Astrocyte (in vitro differentiated cells and primary cell): ENCODE data around the gene ZFP36L1. TPM values are rescaled to one million over a fixed set of nuclear protein-coding genes. Genes with fewer than 3 reads are reported as not detected.

Experiments
- DNase-seq: peaks from one replicate; pipeline ENCODE4 v3.0.0-alpha.2; 2010; ENCODE audit warnings: low read depth
- FAIRE-seq: peaks from 2 replicates; lab custom pipeline; 2011; peaks lifted over from hg19 to GRCh38; lab: Jason Lieb, UNC
- H2AFZ ChIP-seq: 2 replicates; pipeline ENCODE4 v1.6.0; 2012; ENCODE audit warnings: low read depth, low read length, inconsistent platforms
- H3K27ac ChIP-seq: 2 replicates; pipeline ENCODE4 v1.5.1; 2011; ENCODE audit warnings: low read depth, low read length, inconsistent platforms
- H3K27me3 ChIP-seq: 2 replicates; pipeline ENCODE4 v1.6.0; 2011; ENCODE audit warnings: low read length, inconsistent platforms; ENCODE audit not compliant: insufficient read depth
- H3K36me3 ChIP-seq: 2 replicates; pipeline ENCODE4 v1.5.1; 2011; ENCODE audit warnings: low read length, inconsistent platforms; ENCODE audit not compliant: insufficient read depth
- H3K4me1 ChIP-seq: 2 replicates; pipeline ENCODE4 v1.5.1; 2011; ENCODE audit warnings: low read length, inconsistent platforms; ENCODE audit not compliant: insufficient read depth
- H3K4me2 ChIP-seq: 2 replicates; pipeline ENCODE4 v1.6.0; 2012; ENCODE audit warnings: low read length, inconsistent platforms
- H3K4me3 ChIP-seq: 2 replicates; pipeline ENCODE4 v1.5.1; 2011; ENCODE audit warnings: low read depth, mild to moderate bottlenecking, low read length, inconsistent platforms; ENCODE audit not compliant: insufficient read depth
- H3K79me2 ChIP-seq: 2 replicates; pipeline ENCODE4 v1.6.0; 2012; ENCODE audit warnings: mild to moderate bottlenecking, low read length, inconsistent platforms; ENCODE audit not compliant: insufficient read depth
- H3K9ac ChIP-seq: 2 replicates; pipeline ENCODE4 v1.6.0; 2012; ENCODE audit warnings: mild to moderate bottlenecking, low read length, inconsistent platforms
- H3K9me3 ChIP-seq: 2 replicates; pipeline ENCODE4 v1.5.1; 2012; ENCODE audit warnings: low read depth, mild to moderate bottlenecking, low read length, inconsistent platforms; ENCODE audit not compliant: insufficient read depth
- H4K20me1 ChIP-seq: 2 replicates; pipeline ENCODE4 v1.6.0; 2012; ENCODE audit warnings: low read length, inconsistent platforms; ENCODE audit not compliant: insufficient read depth
- H3K27ac Mint-ChIP-seq: one replicate; pipeline ENCODE4 v1.8.0; 2021; ENCODE audit warnings: mild to moderate bottlenecking, mixed read lengths; ENCODE audit not compliant: unreplicated experiment
- H3K27me3 Mint-ChIP-seq: one replicate; pipeline ENCODE4 v1.8.0; 2021; ENCODE audit warnings: low read depth, mixed read lengths; ENCODE audit not compliant: unreplicated experiment
- H3K36me3 Mint-ChIP-seq: one replicate; pipeline ENCODE4 v1.8.0; 2021; ENCODE audit warnings: low read depth, mixed read lengths; ENCODE audit not compliant: unreplicated experiment
- H3K4me1 Mint-ChIP-seq: one replicate; pipeline ENCODE4 v1.8.0; 2021; ENCODE audit warnings: low read depth, mixed read lengths; ENCODE audit not compliant: unreplicated experiment
- H3K4me3 Mint-ChIP-seq: one replicate; pipeline ENCODE4 v1.8.0; 2021; ENCODE audit warnings: mild to moderate bottlenecking, moderate library complexity, mixed read lengths; ENCODE audit not compliant: unreplicated experiment
- H3K9me3 Mint-ChIP-seq: one replicate; pipeline ENCODE4 v1.8.0; 2021; ENCODE audit warnings: mild to moderate bottlenecking, mixed read lengths; ENCODE audit not compliant: unreplicated experiment
- EZH2 ChIP-seq: IDR thresholded peaks from 2 replicates; pipeline ENCODE4 v1.6.1; 2012; ENCODE audit warnings: mild to moderate bottlenecking, low read length, inconsistent platforms; ENCODE audit not compliant: insufficient read depth
- total RNA-seq: library from RNA; stranded (reverse); gene quantifications from 2 replicates; pipeline ENCODE4 v1.2.1, GENCODE V29; 2021
- TF ChIP-seq, protein P1 (sequence below): IDR thresholded peaks from 2 replicates; pipeline ENCODE4 v1.5.1; 2011; ENCODE audit warnings: low read depth, mild to moderate bottlenecking, inconsistent platforms, low read length, moderate library complexity; ENCODE audit not compliant: insufficient read depth

Gene ZFP36L1
- total RNA-seq, 1 donor from 2014 or later: 219 TPM

DNA sequence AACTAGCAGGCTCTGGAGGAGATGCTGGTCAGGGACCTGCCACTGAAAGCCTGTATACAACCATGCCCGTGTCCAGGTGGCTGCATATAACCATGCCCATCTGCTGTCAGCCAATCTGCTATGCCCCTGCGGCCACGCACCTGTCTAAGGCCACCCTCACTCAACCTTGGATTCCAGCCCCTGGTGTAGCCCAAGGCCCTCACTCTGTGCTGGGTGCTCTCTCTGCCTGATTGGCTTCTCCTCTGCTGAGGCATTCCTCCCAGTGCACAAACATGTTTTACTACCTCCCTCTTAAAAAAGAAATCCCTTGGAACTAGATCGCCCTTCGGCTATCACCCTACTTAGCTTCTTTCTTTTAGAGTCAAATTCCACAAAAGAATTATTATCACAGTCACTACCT, 45.5 kb downstream of the ZFP36L1 start:
- no peak for FAIRE-seq

DNA sequence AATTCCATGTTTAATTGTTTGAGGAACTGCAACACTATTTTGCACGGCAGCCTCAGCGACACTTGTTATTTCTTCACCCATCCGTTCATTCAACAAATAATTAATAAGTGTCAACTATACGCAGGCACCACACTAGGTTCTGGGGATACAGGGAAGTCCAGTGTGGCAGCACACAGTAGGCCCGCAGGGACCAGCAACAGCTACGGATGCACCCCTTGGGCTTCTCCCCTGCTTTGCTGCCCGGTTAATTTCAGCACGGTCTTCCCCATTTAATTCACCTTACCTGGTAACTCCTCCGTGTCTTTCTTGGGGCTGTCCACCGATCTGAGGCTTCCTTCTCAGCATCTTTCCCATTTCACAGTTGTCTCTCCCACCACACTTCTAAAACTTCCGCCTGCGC, 48.3 kb downstream of the ZFP36L1 start:
- no peaks in the 10 kb centered on the region for H3K36me3 ChIP-seq
- no peak overlapping the region for H3K27ac Mint-ChIP-seq

More for the DNA sequence above, 45.5 kb downstream of the ZFP36L1 start:
- Mint-ChIP-seq H3K27me3 (peaks cover 34% of the 10 kb centered on the region), H3K36me3 (no peaks in the 10 kb centered on the region), H3K4me3 (no peak overlapping the region), H3K4me1 (peaks cover 2% of the 10 kb centered on the region), H3K9me3 (peaks cover 4% of the 10 kb centered on the region), H3K27ac (no peak overlapping the region)
- no peak overlapping the region for H3K27ac ChIP-seq
- TF ChIP-seq, protein P1, sequence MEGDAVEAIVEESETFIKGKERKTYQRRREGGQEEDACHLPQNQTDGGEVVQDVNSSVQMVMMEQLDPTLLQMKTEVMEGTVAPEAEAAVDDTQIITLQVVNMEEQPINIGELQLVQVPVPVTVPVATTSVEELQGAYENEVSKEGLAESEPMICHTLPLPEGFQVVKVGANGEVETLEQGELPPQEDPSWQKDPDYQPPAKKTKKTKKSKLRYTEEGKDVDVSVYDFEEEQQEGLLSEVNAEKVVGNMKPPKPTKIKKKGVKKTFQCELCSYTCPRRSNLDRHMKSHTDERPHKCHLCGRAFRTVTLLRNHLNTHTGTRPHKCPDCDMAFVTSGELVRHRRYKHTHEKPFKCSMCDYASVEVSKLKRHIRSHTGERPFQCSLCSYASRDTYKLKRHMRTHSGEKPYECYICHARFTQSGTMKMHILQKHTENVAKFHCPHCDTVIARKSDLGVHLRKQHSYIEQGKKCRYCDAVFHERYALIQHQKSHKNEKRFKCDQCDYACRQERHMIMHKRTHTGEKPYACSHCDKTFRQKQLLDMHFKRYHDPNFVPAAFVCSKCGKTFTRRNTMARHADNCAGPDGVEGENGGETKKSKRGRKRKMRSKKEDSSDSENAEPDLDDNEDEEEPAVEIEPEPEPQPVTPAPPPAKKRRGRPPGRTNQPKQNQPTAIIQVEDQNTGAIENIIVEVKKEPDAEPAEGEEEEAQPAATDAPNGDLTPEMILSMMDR: no peak
- TF ChIP-seq EZH2: no peak
- no peaks in the 10 kb centered on the region for H4K20me1 ChIP-seq
- no peak overlapping the region for H3K4me3 ChIP-seq
- DNase-seq: no peak
- H3K9ac ChIP-seq: no peak overlapping the region
- no peaks in the 10 kb centered on the region for H3K27me3 ChIP-seq
- no peaks in the 10 kb centered on the region for H3K4me1 ChIP-seq
- H3K4me2 ChIP-seq: no peak overlapping the region
- no peak overlapping the region for H2AFZ ChIP-seq
- no peaks in the 10 kb centered on the region for H3K79me2 ChIP-seq
- no peaks in the 10 kb centered on the region for H3K36me3 ChIP-seq
- no peaks in the 10 kb centered on the region for H3K9me3 ChIP-seq

More for the DNA sequence above, 48.3 kb downstream of the ZFP36L1 start:
- H3K79me2 ChIP-seq: no peaks in the 10 kb centered on the region
- no peak overlapping the region for H3K4me2 ChIP-seq
- H3K27ac ChIP-seq: no peak overlapping the region
- no peak overlapping the region for H3K4me3 ChIP-seq
- FAIRE-seq (no peak), DNase-seq (no peak)
- peaks cover 11% of the 10 kb centered on the region for H3K4me1 Mint-ChIP-seq
- no peaks in the 10 kb centered on the region for H3K36me3 Mint-ChIP-seq
- H3K9me3 Mint-ChIP-seq: peaks cover 9% of the 10 kb centered on the region
- H3K4me3 Mint-ChIP-seq: no peak overlapping the region
- H4K20me1 ChIP-seq: no peaks in the 10 kb centered on the region
- peaks cover 25% of the 10 kb centered on the region for H3K27me3 Mint-ChIP-seq
- H3K27me3 ChIP-seq: no peaks in the 10 kb centered on the region
- H2AFZ ChIP-seq: no peak overlapping the region
- no peak overlapping the region for H3K9ac ChIP-seq
- H3K4me1 ChIP-seq: no peaks in the 10 kb centered on the region
- TF ChIP-seq, protein P1: no peak
- no peak for TF ChIP-seq EZH2
- peaks cover 3% of the 10 kb centered on the region for H3K9me3 ChIP-seq
